Measurements from ENCODE around the gene AFTPH. TPM values are rescaled to one million over a fixed set of nuclear protein-coding genes. Genes with fewer than 3 reads are reported as not detected.

The AFTPH gene
- total RNA-seq, 1 experiment from 2014 or later: 18.8 TPM

GRCh38 chr2:64591188-64591587 lies 67.1 kb downstream of the AFTPH start:
- Histone ChIP-seq H3K4me3 (ENCODE audit: low read depth, low read length, poor library complexity, severe bottlenecking) (no peak overlapping the region), H3K9me3 (ENCODE audit: low read depth, low read length, poor library complexity, severe bottlenecking) (no peaks in the 10 kb centered on the region), H3K27me3 (replicated peaks; ENCODE audit: insufficient read depth, low read depth, low read length, poor library complexity) (no peaks in the 10 kb centered on the region), H3K4me1 (ENCODE audit: insufficient read depth, low read length, poor library complexity, severe bottlenecking) (no peaks in the 10 kb centered on the region), H3K27ac (ENCODE audit: low read depth, low read length, poor library complexity, severe bottlenecking) (no peak overlapping the region), H3K36me3 (ENCODE audit: insufficient read depth, low read length, poor library complexity, severe bottlenecking) (peaks cover 17% of the 10 kb centered on the region)
- CTCF ChIA-PET: no interaction called here
- no peak for DNase-seq (ENCODE audit: low spot score)
- intact Hi-C loops (cut with micrococcal nuclease; ENCODE audit: unreplicated experiment): no loop called here
- no peak for TF ChIP-seq EZH2 (IDR thresholded peaks at IDR 0.05; ENCODE audit: borderline replicate concordance, low read depth, low read length, poor library complexity, severe bottlenecking)
- TF ChIP-seq CTCF (conservative IDR thresholded peaks at IDR 0.05; ENCODE audit: low read depth, low read length): no peak
- POLR2A ChIA-PET (ENCODE audit: low non-redundant PET): no interaction called here
- no TSS peak for BruUV-seq (replicated peaks)

GRCh38 chr2:64593035-64593655 lies 69.0 kb downstream of the AFTPH start:
- Histone ChIP-seq H3K27me3 (replicated peaks; ENCODE audit: insufficient read depth, low read depth, low read length, poor library complexity) (no peaks in the 10 kb centered on the region), H3K4me1 (ENCODE audit: insufficient read depth, low read length, poor library complexity, severe bottlenecking) (no peaks in the 10 kb centered on the region), H3K36me3 (ENCODE audit: insufficient read depth, low read length, poor library complexity, severe bottlenecking) (peaks cover 16% of the 10 kb centered on the region), H3K4me3 (ENCODE audit: low read depth, low read length, poor library complexity, severe bottlenecking) (no peak overlapping the region), H3K9me3 (ENCODE audit: low read depth, low read length, poor library complexity, severe bottlenecking) (no peaks in the 10 kb centered on the region), H3K27ac (ENCODE audit: low read depth, low read length, poor library complexity, severe bottlenecking) (no peak overlapping the region)
- no peak for DNase-seq (ENCODE audit: low spot score)
- intact Hi-C loops (cut with micrococcal nuclease; ENCODE audit: unreplicated experiment): no loop called here
- TF ChIP-seq EZH2 (IDR thresholded peaks at IDR 0.05; ENCODE audit: borderline replicate concordance, low read depth, low read length, poor library complexity, severe bottlenecking) (no peak), CTCF (conservative IDR thresholded peaks at IDR 0.05; ENCODE audit: low read depth, low read length) (no peak)
- ChIA-PET POLR2A (ENCODE audit: low non-redundant PET) (no interaction called here), CTCF (no interaction called here)
- no TSS peak for BruUV-seq (replicated peaks)

GRCh38 chr2:64594226-64594989 lies 70.3 kb downstream of the AFTPH start:
- H3K36me3 ChIP-seq (ENCODE audit: insufficient read depth, low read length, poor library complexity, severe bottlenecking): peaks cover 9% of the 10 kb centered on the region
- DNase-seq (ENCODE audit: low spot score): no peak
- no peaks in the 10 kb centered on the region for H3K4me1 ChIP-seq (ENCODE audit: insufficient read depth, low read length, poor library complexity, severe bottlenecking)
- H3K4me3 ChIP-seq (ENCODE audit: low read depth, low read length, poor library complexity, severe bottlenecking): no peak overlapping the region
- no TSS peak for BruUV-seq (replicated peaks)
- POLR2A ChIA-PET (ENCODE audit: low non-redundant PET): no interaction called here
- no peaks in the 10 kb centered on the region for H3K9me3 ChIP-seq (ENCODE audit: low read depth, low read length, poor library complexity, severe bottlenecking)
- no peak for TF ChIP-seq EZH2 (IDR thresholded peaks at IDR 0.05; ENCODE audit: borderline replicate concordance, low read depth, low read length, poor library complexity, severe bottlenecking)
- TF ChIP-seq CTCF (conservative IDR thresholded peaks at IDR 0.05; ENCODE audit: low read depth, low read length): no peak
- intact Hi-C loops (cut with micrococcal nuclease; ENCODE audit: unreplicated experiment): loop anchor here (2.0 kb wide), 1 partner anchor 270 kb away; no protein-coding TSS in a partner anchor
- no peak overlapping the region for H3K27ac ChIP-seq (ENCODE audit: low read depth, low read length, poor library complexity, severe bottlenecking)
- no peaks in the 10 kb centered on the region for H3K27me3 ChIP-seq (replicated peaks; ENCODE audit: insufficient read depth, low read depth, low read length, poor library complexity)
- CTCF ChIA-PET: interaction anchor here (0.6 kb wide), 1 partner anchor 41 kb away, joined by 3 read pairs; no protein-coding TSS in a partner anchor
